Left ventricle myocardium inferior (tissue), 1 donor: ENCODE data around the gene ARL11. TPM values are rescaled to one million over a fixed set of nuclear protein-coding genes. Genes with fewer than 3 reads are reported as not detected.

Experiments
- DNase-seq: peaks from one replicate; pipeline ENCODE4 v3.0.0-alpha.2; 2020
- H3K27ac ChIP-seq: fragments of 200-600 bp; replicated peaks from 2 replicates; pipeline ENCODE4 v1.8.0; 2021
- H3K27me3 ChIP-seq: fragments of 200-600 bp; 2 replicates; pipeline ENCODE4 v1.8.0; 2021; ENCODE audit warnings: low read depth
- H3K36me3 ChIP-seq: fragments of 200-600 bp; 2 replicates; pipeline ENCODE4 v1.8.0; 2021
- H3K4me1 ChIP-seq: fragments of 200-600 bp; 2 replicates; pipeline ENCODE4 v1.8.0; 2021
- H3K4me3 ChIP-seq: fragments of 200-600 bp; 2 replicates; pipeline ENCODE4 v1.8.0; 2021; ENCODE audit warnings: mild to moderate bottlenecking, moderate library complexity
- H3K9me3 ChIP-seq: fragments of 200-600 bp; replicated peaks from 2 replicates; pipeline ENCODE4 v1.8.0; 2021
- CTCF ChIP-seq: fragments of 200-600 bp; IDR thresholded peaks from 2 replicates; pipeline ENCODE4 v1.8.0; 2021; ENCODE audit warnings: antibody characterized with exemption, mild to moderate bottlenecking, borderline replicate concordance
- intact Hi-C: fragments of 100-400 bp; cut with micrococcal nuclease; formaldehyde crosslinking; loops from one replicate; pipeline ENCODE4 v1.11.0; 2022
- long read RNA-seq: library from polyadenylated mRNA; unstranded; transcript quantifications from one replicate; pipeline ENCODE4 v2.0.0, GENCODE V29; 2021
- total RNA-seq: library from RNA; stranded (reverse); fragmentation: NEBNext Ultra II Directional; extraction: Animal tissue kit (Norgen Biotek cat#: 25700); gene quantifications from one replicate; pipeline ENCODE4 v1.2.1, GENCODE V29; 2021
- donor health status: DM: no; HTN: yes; CAD: no; lungs with severe emphysema.

Gene ARL11
- 0.52 TPM for total RNA-seq
- long read RNA-seq = 0 reads

GRCh38 chr13:49627831-49628652 lies at the start of gene ARL11:
ARL11 (plus strand) TSS chr13:49628507; CDS start chr13:49630448, 1,941 bp downstream.
- TF ChIP-seq CTCF = no peak
- Histone ChIP-seq H3K27me3 (no peaks in the 10 kb centered on the region), H3K27ac (peak within 1 kb of the TSS; percentile 61), H3K36me3 (no peaks in the 10 kb centered on the region), H3K9me3 (no peaks in the 10 kb centered on the region), H3K4me3 (peak within 1 kb of the TSS; percentile 27), H3K4me1 (peaks cover 46% of the 10 kb centered on the region)
- intact Hi-C loops = no loop called here
- peak; percentile 64 for DNase-seq

- DNase-seq = no peak
- Histone ChIP-seq H3K36me3 (peaks cover 21% of the 10 kb centered on the region), H3K27ac (no peak overlapping the region), H3K4me1 (peaks cover 30% of the 10 kb centered on the region), H3K27me3 (no peaks in the 10 kb centered on the region), H3K9me3 (no peaks in the 10 kb centered on the region), H3K4me3 (no peak overlapping the region)
- no peak for TF ChIP-seq CTCF
- intact Hi-C loops = no loop called here
Measured at GRCh38 chr13:49579501-49579900, 48.8 kb upstream of the ARL11 start.

GRCh38 chr13:49580980-49581680 lies 47.2 kb upstream of the ARL11 start:
- Histone ChIP-seq H3K36me3 (peaks cover 21% of the 10 kb centered on the region), H3K27ac (no peak overlapping the region), H3K9me3 (no peaks in the 10 kb centered on the region), H3K27me3 (no peaks in the 10 kb centered on the region), H3K4me3 (no peak overlapping the region), H3K4me1 (peaks cover 45% of the 10 kb centered on the region)
- no peak for TF ChIP-seq CTCF
- intact Hi-C loops = no loop called here
- no peak for DNase-seq

- Histone ChIP-seq H3K27ac (peak overlapping the region; percentile 87), H3K36me3 (peaks cover 15% of the 10 kb centered on the region), H3K27me3 (no peaks in the 10 kb centered on the region), H3K4me1 (peaks cover 30% of the 10 kb centered on the region), H3K4me3 (peak overlapping the region; percentile 82), H3K9me3 (no peaks in the 10 kb centered on the region)
- no peak for DNase-seq
- intact Hi-C loops = no loop called here
- no peak for TF ChIP-seq CTCF
Measured at GRCh38 chr13:49584771-49585182, 43.5 kb upstream of the ARL11 start.

GRCh38 chr13:49585220-49586157 lies 42.8 kb upstream of the ARL11 start, which contains the start of gene RCBTB1:
RCBTB1 (minus strand) TSS chr13:49585558; CDS start chr13:49567279, 18,279 bp downstream.
- peaks cover 30% of the 10 kb centered on the region for H3K4me1 ChIP-seq
- H3K27ac ChIP-seq = peak within 1 kb of the TSS; percentile 87
- H3K36me3 ChIP-seq = peaks cover 12% of the 10 kb centered on the region
- DNase-seq = peak; percentile 72
- TF ChIP-seq CTCF = no peak
- H3K4me3 ChIP-seq = peak within 1 kb of the TSS; percentile 82
- no peaks in the 10 kb centered on the region for H3K27me3 ChIP-seq
- intact Hi-C loops = no loop called here
- H3K9me3 ChIP-seq = no peaks in the 10 kb centered on the region
